KG1 (cell line): ENCODE results near the gene PFKFB3.
"Not testable (repeated sequence)": the region's sequence is repeated elsewhere in the genome, so short reads cannot be mapped to it uniquely, and the experiment has no call there.

Source experiments
- DNase-seq: peaks from one replicate; lab custom pipeline; 2025; lab: John Stamatoyannopoulos, UW

Gene PFKFB3

GRCh38 chr10:6202098-6202683, 541 bp upstream of the PFKFB3 start:
- no peak for DNase-seq

- DNase-seq = no peak
Measured at GRCh38 chr10:6203331-6204062, 765 bp downstream of the PFKFB3 start.

GRCh38 chr10:6204063-6204340, 1.3 kb downstream of the PFKFB3 start:
- no peak for DNase-seq

GRCh38 chr10:6204341-6205191, 1.8 kb downstream of the PFKFB3 start:
- no peak for DNase-seq

- DNase-seq = not testable (repeated sequence)
Measured at GRCh38 chr10:6206486-6206885, 3.8 kb downstream of the PFKFB3 start.

GRCh38 chr10:6207658-6208057, 4.9 kb downstream of the PFKFB3 start:
- no peak for DNase-seq

GRCh38 chr10:6208799-6209235, 6.1 kb downstream of the PFKFB3 start:
- DNase-seq = no peak

- DNase-seq = no peak
Measured at GRCh38 chr10:6211341-6211670, 8.6 kb downstream of the PFKFB3 start.

GRCh38 chr10:6211671-6212635, 9.2 kb downstream of the PFKFB3 start:
- DNase-seq = no peak

GRCh38 chr10:6212806-6213205, 10.1 kb downstream of the PFKFB3 start:
- no peak for DNase-seq

- no peak for DNase-seq
Measured at GRCh38 chr10:6213257-6213905, 10.6 kb downstream of the PFKFB3 start.

GRCh38 chr10:6213908-6214307, 11.2 kb downstream of the PFKFB3 start:
- DNase-seq = no peak

GRCh38 chr10:6214612-6215011, 11.9 kb downstream of the PFKFB3 start:
- DNase-seq = no peak

- no peak for DNase-seq
Measured at GRCh38 chr10:6215241-6215640, 12.5 kb downstream of the PFKFB3 start.

- DNase-seq = no peak
Measured at GRCh38 chr10:6215683-6216484, 13.2 kb downstream of the PFKFB3 start.

- DNase-seq = no peak
Measured at GRCh38 chr10:6216916-6217315, 14.2 kb downstream of the PFKFB3 start.

GRCh38 chr10:6217611-6218010, 14.9 kb downstream of the PFKFB3 start:
- no peak for DNase-seq

- no peak for DNase-seq
Measured at GRCh38 chr10:6218692-6219493, 16.2 kb downstream of the PFKFB3 start.

- no peak for DNase-seq
Measured at GRCh38 chr10:6219494-6219836, 16.7 kb downstream of the PFKFB3 start.
